ENCODE measurements around the gene USF1. TPM values are rescaled to one million over a fixed set of nuclear protein-coding genes. Genes with fewer than 3 reads are reported as not detected.

USF1 gene
- polyA plus RNA-seq, 1 of the 3 experiments (the other 2 are of a cell fraction) = 43.1 TPM

DNA sequence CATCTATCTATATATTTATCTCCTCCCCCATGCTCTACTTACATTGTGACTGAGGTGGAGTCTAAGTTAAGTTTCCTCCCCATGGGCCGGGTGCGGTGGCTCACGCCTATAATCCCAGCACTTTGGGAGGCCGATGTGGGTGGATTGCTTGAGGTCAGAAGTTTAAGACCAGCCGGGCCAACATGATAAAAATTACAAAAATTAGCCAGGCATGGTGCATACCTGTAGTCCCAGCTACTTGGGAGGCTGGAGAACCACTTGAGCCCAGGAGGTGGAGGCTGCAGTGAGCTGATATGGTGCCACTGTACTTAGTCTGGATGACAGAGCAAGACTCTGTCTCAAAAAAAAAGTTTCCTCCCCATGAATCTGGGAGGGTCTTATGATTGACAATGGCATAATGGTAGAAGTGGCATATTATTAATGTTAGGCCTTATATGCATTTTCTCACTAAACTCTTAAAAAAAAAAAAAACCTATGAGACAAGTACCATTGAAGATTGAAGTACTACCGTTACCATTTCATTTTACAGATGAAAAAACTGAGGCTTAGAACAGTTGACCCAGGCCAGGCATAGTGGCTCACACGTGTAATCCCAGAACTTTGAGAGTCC is 36.1 kb downstream of the USF1 start:
- ChIA-PET POLR2A (no interaction called here), CTCF (interaction anchor here (1.2 to 1.3 kb wide), 2 partner anchors 19 to 87 kb away, joined by 3 to 6 read pairs; no protein-coding TSS in a partner anchor)
- Histone ChIP-seq H3K9me2 (no peaks in the 10 kb centered on the region), H3K9ac (no peak overlapping the region), H4K20me1 (ENCODE audit: insufficient read depth) (no peaks in the 10 kb centered on the region), H3K27me3 (ENCODE audit: insufficient read depth) (no peaks in the 10 kb centered on the region), H3K4me3 (ENCODE audit: low read depth in 2 of 2, low read length in 1 of 2) (no peak overlapping the region), H3K9me3 (no peaks in the 10 kb centered on the region), H3K4me2 (no peak overlapping the region), H3K79me2 (ENCODE audit: insufficient read depth) (no peaks in the 10 kb centered on the region), H3F3A (replicated peaks; ENCODE audit: insufficient read depth) (no peaks in the 10 kb centered on the region), H3K36me3 (replicated peaks in 1 of 2; ENCODE audit: control insufficient read depth in 1 of 2, insufficient read depth in 2 of 2, low read length in 1 of 2) (no peaks in the 10 kb centered on the region), H3K27ac (ENCODE audit: low read depth in 2 of 2, low read length in 1 of 2) (no peak overlapping the region), H2AFZ (ENCODE audit: low read depth) (no peak overlapping the region), H3K4me1 (ENCODE audit: control insufficient read depth in 1 of 2, insufficient read depth in 2 of 2, low read depth in 1 of 2, low read length in 1 of 2) (no peaks in the 10 kb centered on the region)
- TF ChIP-seq, protein P1, sequence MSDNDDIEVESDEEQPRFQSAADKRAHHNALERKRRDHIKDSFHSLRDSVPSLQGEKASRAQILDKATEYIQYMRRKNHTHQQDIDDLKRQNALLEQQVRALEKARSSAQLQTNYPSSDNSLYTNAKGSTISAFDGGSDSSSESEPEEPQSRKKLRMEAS (IDR thresholded peaks at IDR 0.05; ENCODE audit: low read depth) = no peak
- TF ChIP-seq, protein P2, sequence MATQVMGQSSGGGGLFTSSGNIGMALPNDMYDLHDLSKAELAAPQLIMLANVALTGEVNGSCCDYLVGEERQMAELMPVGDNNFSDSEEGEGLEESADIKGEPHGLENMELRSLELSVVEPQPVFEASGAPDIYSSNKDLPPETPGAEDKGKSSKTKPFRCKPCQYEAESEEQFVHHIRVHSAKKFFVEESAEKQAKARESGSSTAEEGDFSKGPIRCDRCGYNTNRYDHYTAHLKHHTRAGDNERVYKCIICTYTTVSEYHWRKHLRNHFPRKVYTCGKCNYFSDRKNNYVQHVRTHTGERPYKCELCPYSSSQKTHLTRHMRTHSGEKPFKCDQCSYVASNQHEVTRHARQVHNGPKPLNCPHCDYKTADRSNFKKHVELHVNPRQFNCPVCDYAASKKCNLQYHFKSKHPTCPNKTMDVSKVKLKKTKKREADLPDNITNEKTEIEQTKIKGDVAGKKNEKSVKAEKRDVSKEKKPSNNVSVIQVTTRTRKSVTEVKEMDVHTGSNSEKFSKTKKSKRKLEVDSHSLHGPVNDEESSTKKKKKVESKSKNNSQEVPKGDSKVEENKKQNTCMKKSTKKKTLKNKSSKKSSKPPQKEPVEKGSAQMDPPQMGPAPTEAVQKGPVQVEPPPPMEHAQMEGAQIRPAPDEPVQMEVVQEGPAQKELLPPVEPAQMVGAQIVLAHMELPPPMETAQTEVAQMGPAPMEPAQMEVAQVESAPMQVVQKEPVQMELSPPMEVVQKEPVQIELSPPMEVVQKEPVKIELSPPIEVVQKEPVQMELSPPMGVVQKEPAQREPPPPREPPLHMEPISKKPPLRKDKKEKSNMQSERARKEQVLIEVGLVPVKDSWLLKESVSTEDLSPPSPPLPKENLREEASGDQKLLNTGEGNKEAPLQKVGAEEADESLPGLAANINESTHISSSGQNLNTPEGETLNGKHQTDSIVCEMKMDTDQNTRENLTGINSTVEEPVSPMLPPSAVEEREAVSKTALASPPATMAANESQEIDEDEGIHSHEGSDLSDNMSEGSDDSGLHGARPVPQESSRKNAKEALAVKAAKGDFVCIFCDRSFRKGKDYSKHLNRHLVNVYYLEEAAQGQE (IDR thresholded peaks at IDR 0.05; ENCODE audit: low read depth, low read length) = no peak
- TF ChIP-seq, protein P3, sequence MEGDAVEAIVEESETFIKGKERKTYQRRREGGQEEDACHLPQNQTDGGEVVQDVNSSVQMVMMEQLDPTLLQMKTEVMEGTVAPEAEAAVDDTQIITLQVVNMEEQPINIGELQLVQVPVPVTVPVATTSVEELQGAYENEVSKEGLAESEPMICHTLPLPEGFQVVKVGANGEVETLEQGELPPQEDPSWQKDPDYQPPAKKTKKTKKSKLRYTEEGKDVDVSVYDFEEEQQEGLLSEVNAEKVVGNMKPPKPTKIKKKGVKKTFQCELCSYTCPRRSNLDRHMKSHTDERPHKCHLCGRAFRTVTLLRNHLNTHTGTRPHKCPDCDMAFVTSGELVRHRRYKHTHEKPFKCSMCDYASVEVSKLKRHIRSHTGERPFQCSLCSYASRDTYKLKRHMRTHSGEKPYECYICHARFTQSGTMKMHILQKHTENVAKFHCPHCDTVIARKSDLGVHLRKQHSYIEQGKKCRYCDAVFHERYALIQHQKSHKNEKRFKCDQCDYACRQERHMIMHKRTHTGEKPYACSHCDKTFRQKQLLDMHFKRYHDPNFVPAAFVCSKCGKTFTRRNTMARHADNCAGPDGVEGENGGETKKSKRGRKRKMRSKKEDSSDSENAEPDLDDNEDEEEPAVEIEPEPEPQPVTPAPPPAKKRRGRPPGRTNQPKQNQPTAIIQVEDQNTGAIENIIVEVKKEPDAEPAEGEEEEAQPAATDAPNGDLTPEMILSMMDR (IDR thresholded peaks at IDR 0.05) = no peak
- TF ChIP-seq, protein P4, sequence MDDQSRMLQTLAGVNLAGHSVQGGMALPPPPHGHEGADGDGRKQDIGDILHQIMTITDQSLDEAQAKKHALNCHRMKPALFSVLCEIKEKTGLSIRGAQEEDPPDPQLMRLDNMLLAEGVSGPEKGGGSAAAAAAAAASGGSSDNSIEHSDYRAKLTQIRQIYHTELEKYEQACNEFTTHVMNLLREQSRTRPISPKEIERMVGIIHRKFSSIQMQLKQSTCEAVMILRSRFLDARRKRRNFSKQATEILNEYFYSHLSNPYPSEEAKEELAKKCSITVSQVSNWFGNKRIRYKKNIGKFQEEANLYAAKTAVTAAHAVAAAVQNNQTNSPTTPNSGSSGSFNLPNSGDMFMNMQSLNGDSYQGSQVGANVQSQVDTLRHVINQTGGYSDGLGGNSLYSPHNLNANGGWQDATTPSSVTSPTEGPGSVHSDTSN (IDR thresholded peaks at IDR 0.05) = no peak
- TF ChIP-seq GATA2 (CRISPR knock-in tag; IDR thresholded peaks at IDR 0.05) (no peak), NRF1 (IDR thresholded peaks at IDR 0.05; ENCODE audit: low read depth, low read length) (no peak), CHD2 (IDR thresholded peaks at IDR 0.05; ENCODE audit: low read length, partially characterized antibody) (no peak), SIN3A (IDR thresholded peaks at IDR 0.05; ENCODE audit: borderline replicate concordance, low read depth, low read length) (no peak), FOXM1 (IDR thresholded peaks at IDR 0.05; ENCODE audit: low read depth) (no peak), POLR2AphosphoS5 (IDR thresholded peaks at IDR 0.05; ENCODE audit: low read depth, low read length) (no peak), ELF1 (IDR thresholded peaks at IDR 0.05) (no peak), NFIC (IDR thresholded peaks at IDR 0.05; ENCODE audit: borderline replicate concordance) (no peak), TAF1 (IDR thresholded peaks at IDR 0.05; ENCODE audit: borderline replicate concordance, low read depth, low read length) (no peak), GABPA (IDR thresholded peaks at IDR 0.05; ENCODE audit: low read depth) (no peak), FOXJ3 (CRISPR knock-in tag; IDR thresholded peaks at IDR 0.05) (no peak), RAD21 (IDR thresholded peaks at IDR 0.05; ENCODE audit: low read length) (no peak), RXRA (IDR thresholded peaks at IDR 0.05; ENCODE audit: borderline replicate concordance, low read depth) (no peak)
- TF ChIP-seq, protein P5, sequence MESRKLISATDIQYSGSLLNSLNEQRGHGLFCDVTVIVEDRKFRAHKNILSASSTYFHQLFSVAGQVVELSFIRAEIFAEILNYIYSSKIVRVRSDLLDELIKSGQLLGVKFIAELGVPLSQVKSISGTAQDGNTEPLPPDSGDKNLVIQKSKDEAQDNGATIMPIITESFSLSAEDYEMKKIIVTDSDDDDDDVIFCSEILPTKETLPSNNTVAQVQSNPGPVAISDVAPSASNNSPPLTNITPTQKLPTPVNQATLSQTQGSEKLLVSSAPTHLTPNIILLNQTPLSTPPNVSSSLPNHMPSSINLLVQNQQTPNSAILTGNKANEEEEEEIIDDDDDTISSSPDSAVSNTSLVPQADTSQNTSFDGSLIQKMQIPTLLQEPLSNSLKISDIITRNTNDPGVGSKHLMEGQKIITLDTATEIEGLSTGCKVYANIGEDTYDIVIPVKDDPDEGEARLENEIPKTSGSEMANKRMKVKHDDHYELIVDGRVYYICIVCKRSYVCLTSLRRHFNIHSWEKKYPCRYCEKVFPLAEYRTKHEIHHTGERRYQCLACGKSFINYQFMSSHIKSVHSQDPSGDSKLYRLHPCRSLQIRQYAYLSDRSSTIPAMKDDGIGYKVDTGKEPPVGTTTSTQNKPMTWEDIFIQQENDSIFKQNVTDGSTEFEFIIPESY (IDR thresholded peaks at IDR 0.05; ENCODE audit: borderline replicate concordance, low read depth) = no peak
- TF ChIP-seq, protein P6, sequence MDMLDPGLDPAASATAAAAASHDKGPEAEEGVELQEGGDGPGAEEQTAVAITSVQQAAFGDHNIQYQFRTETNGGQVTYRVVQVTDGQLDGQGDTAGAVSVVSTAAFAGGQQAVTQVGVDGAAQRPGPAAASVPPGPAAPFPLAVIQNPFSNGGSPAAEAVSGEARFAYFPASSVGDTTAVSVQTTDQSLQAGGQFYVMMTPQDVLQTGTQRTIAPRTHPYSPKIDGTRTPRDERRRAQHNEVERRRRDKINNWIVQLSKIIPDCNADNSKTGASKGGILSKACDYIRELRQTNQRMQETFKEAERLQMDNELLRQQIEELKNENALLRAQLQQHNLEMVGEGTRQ (IDR thresholded peaks at IDR 0.05; ENCODE audit: borderline replicate concordance, low read depth, low read length) = no peak
- 81% methylated on average over 7 of the region's 7 CpGs for WGBS (ENCODE audit: low lambda C conversion rate)
- DNase-seq = no peak
